NCI-H2029 treated with DMSO at 0.1 percent for 48 hours (cell line): ENCODE data around the gene CEP78.

Source experiments
- DNase-seq: peaks from one replicate; lab custom pipeline; 2025; lab: John Stamatoyannopoulos, UW

Gene CEP78

DNA sequence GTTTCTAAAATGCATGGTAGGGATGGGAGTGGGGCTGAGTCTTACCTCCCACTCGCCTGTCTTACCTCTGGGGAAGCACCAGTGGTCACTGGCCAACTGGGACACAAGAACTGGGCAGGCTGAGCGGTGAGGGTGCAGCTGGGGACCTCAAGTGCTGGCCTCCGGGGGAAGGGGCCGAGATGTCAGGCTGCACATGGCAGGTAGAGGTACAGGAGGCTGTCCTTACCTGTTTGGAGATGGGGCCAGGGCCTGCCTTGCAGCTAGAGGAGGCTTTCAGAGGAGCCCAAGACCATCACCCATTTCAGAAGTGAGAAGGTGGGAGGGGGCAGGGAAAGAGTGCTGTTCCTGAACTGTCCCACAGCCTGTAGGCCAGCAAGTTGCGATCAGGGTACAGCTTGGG, 75.2 kb downstream of the CEP78 start:
- no peak for DNase-seq

DNA sequence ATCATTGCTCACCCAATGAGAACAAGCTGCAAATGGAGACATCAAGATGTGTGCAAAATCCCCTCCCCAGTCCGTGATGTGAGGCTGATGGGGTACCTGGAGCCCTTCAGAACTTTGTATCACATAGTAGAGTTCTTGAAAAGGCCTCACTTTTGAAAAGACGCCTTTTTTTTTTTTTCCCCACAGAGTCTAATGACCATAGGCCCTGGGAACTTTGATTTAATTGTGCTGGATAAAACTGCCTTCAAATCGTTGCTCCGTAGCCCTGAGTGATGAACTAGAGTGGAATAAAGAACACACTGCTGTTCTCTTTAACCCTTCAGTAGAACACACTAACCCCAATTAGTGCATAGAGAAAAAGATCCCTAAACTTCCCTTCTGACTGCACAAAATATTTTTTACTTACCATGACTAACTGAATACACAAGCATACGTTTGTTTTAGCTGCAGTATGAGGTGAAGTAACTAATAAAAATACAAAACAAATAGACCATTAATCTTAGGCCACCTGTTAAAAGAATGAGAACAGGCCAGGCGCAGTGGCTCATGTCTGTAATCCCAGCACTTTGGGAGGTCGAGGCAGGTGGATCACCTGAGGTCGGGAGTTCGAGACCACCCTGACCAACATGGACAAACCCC, 76.1 kb downstream of the CEP78 start:
- no peak for DNase-seq

DNA sequence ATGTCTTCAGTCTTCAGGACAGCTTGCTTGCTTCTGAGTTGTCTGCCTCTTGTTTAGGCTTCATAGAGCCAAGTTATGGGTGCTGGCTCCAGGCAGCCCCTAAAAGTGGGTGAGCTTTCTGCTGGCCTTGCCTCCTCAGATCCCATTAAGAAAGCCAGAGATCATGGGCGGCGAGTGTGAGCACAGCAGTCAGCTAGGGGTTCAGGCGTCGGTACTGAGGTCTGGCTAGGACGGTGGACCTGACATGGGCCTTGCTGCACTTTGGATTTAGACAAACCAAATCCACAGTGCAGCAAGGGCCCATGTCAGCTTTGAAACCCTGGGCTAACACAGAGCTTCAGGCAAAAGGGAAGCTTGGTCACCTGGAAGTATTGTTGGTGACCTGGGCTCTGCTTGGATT, 78.7 kb downstream of the CEP78 start:
- DNase-seq: no peak

DNA sequence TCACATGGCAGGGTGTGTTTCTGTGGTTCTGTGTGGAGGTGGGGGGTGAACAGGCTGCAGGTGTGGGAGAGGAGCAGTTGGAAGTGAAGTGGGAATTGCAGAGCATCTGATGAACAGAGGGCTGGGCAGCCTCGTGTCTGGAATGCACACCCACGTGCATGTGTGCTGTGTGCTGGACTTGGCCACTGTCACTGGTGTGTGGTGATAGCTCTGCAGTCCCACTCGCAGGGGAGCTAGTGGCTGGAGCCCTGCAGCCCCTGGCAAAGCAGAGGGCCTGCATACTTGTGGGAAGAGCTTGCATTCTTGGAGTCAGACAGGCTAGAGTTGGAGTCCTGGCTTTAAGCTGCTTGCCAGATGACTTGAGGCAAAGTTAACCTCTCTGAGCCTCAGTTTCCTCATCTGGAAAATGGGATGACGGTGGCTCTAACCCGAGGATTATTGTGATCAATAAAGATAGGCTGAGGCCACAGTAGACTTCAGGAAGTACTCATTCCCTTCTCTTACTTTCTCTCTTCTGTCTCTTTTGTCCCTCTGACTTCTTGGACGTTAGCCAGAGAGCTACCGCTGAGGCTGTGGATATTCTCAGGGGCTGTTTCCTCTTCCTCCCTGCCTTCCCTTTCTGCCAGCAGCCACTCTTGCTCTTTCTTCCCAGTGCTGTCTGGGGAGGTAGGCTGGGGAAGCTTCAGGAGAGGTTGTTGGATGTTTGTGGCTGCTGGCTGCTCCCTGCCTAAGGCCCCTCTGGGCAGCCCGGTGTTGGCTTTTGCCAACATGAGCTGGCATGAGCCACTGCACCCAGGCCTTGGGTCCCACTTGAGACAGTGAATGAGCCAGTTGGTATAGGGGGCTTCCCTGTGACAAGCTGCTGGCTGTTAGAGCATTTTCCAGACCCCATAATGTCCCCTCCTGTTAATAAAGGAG, 79.3 kb downstream of the CEP78 start:
- DNase-seq: peak; percentile 40

DNA sequence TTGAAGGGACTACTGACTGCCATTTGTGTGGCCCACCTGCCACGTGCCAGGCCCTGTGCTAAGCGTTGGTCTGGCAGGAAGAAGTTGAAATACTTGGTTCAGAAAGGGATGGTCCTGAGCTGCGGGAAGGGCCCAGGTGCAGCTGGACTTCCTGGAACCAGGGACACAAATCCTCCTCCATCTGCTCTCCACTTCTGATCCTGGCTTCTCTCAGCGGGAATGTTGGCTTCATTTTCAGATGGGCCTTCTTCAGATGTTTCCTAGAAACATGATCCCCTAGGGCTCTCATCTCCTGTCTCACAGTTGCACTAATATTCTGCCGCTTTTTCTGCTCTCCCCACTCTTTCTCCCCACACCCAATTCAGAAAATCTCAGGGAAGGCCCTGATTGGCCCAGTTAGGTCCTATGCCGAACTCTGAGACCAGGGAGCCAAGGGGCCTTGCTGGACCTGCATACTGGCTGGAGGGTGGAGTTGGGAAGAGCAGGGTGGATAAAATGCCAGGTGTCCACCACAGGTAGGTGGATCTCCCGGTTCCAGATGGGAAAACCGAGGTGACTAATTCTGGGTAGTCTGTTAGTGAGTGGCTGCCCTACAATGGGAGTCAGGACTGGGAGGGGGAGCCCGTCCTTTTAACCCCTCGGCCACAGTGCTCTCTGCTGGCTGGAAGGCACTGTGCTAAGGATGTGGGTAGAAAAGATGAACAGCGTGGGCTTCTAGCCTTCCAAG, 80.5 kb downstream of the CEP78 start:
- DNase-seq: no peak

DNA sequence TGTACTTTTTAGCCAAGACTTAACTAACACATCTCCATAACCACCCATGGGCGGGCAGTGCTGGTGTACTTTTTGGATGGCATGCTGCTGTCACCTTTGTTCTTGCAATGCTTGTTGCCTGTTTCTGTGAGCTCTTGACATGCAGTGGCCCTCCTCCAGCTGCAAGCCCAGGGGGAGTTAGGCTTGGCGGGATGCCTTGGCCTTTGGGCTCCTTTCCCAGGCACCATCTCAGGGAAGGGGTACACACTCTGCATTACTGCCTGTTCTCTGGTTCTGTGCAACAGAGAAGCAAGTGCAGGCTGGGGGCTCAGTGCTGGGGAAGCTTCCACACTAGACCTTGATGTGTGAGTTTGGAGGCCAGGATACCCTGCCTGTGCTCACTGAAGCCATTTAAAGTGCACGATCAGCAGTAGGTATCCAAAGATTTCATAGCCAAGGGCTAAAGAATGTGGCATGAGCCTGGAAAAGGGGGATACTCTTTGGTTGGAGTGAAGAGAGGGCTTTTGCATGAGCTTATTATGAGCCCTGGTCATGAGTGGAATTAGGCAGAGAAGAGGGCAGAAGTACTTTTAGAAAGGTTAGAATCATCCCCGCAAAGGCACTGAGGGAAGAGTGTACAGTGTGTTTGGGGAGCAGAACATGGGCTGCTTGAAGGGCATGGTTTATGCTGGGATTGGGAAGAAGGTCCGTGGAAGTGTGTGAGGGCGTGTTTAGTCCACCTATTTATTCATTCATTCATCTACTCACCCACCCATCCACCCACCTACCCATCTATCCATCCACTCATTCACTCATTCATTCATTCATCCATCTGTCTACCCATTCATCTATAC, 83.5 kb downstream of the CEP78 start:
- DNase-seq: no peak

DNA sequence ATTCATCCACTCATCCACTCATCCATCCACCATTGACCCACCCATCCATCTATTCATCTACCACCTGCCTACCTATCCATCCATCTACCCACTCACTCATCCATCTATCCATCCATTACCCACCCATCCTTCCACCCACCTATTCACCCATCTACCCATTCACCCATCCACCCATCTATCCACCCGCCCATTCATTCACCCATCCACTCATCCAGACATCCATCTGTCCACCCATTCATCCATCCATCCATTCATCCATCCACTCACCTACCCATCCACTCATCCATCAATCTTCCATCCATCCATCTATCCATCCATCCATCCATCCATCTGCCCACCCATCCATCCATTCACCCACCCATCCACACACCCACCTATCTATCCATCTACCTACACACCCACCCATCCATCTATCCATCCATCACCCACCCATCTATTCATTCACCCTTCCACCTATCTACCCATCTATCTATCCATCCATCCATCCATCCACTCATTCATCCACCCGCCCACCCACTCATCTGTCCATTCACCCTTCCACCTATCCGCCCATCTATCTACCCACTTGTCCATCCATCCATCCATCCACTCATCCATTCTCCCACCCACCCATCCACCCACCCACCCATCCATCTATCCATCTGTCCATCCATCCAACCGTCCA, 84.3 kb downstream of the CEP78 start:
- no peak for DNase-seq

DNA sequence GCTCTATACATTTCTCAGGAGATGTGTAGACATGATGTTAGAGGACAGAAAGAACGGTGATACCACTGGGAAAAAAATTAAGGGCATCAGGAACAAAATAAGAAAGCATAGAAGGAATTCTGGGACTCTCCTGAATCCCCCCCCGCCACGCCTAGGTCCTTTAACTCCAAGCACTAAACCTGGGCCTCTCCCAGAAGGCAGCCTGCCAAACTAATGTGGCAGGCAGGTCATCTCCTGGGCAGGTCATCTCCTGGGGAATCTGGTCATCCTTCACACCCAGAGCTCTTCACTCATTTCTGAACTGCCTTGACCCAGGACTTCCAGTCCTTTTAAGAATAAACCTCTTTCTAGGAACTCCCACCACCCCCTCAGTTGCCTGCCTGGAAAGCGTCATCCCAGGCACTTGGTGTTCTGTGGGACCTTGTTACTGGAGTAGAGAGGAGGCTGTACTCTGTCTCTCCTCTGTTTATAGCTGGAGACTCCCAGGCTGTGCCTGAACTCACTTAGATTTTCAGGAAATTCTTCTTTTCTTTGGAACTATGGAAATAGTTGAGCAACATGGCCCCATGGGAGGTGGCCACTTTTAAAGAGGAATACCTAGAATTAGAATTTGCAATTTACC, 85.1 kb downstream of the CEP78 start:
- DNase-seq: no peak

DNA sequence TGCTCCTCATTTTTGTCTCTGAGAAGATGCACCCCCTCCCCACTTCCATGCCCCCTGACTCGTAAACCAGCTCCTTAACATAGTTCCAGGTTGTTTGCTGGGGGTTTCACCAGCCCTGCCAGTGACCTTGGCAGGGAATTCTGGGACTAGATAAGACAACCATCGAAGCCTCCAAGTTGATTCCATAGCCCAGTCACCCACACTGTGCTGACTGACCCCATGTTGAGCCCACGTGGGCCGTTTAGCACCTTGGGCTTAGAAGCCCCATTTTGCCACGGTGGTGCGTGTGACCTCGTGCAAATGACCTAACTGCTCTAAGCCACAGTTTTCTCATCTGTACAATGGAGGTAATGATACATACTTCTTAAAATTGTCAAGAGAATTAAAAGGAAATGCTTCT, 85.6 kb downstream of the CEP78 start:
- DNase-seq: no peak

DNA sequence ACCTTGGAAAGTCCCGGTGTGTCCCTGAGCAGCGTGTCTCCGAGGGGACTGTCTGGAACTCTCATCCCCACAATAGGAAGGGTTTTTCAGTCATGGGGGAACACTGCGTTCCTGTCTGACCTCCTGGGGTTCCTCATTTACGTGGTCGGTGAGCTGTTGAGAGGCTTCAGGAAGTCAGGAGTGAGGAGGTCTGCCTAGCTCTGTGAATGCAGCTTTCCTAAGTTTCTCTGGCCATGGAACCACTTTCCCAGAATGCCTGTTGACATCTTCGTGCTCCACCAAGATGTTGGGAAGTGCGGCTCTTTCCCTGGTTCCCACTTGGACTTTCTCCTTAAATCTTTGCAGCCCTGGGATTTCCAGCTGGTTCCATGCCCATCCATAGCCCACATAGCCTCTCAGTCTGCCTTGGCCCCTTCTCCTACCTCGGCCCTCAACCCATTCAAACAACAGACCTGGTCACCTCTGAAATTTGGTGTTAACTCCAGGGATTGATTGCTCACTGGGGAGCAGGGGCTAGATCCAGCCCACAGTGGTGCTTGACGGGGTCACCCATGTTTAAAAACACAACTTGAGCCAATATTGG, 88.3 kb downstream of the CEP78 start:
- DNase-seq: no peak

DNA sequence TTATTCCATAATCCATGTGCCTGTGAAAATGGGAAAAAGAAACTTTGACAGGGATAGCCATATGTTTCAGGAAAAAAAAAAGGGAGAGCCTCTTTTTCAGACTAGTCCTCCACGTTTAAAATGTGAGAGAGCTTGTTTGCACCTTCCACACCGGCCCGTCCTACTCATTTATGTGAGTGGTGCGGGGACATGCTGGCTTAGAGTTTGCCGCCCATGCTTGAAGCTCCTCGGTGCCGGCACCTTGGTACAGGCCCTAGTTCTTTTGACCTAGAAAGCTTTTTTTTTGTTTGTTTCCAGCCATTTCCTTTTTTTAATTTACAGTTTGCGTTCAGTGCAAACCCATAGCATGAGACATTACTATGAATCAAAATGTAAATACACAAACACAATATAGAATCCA, 88.8 kb downstream of the CEP78 start:
- no peak for DNase-seq

DNA sequence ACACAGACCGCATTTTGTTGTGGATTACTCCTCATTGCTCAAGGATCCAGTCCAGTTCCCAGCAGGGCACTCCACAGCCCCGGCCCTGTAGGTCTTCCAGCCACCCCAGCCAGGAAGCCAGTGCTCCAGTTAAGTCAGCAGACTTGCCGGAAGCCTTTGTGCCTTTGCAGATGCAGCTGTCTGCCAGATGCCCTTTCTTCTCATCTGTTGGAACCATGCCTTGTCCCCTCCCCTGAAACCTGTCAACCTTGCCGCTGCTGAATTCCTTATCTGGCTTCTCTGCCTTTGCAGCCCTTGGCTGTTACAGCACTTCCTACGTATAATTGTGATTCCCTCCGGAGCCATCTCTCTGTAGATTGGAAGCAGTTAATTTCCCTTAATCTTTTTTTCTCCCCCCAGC, 89.5 kb downstream of the CEP78 start:
- peak; percentile 33 for DNase-seq

DNA sequence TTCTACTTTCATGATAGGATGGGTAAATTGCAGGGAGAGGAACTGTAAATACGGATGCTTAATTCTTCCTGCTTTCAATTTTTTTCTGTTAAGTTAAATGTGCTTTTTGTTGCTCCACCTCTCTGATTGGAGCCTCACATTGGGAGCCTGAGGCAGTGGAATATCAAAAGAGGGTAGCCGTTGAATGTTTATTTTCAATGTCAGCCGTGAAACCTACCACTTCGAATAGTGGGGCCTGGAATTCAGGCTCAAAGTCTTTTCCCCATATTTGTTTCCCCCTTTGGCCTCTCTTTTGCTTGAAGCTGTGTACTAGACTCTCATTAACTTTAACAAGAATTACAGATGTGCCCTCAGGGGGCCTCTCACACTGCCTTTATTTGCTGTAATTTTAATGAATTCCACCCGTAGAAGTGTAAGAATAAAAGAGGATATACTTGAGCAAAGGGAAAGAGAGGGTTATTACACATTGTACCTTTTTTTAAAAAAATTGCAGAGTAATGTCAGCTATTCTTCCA, 90.0 kb downstream of the CEP78 start:
- DNase-seq: no peak

DNA sequence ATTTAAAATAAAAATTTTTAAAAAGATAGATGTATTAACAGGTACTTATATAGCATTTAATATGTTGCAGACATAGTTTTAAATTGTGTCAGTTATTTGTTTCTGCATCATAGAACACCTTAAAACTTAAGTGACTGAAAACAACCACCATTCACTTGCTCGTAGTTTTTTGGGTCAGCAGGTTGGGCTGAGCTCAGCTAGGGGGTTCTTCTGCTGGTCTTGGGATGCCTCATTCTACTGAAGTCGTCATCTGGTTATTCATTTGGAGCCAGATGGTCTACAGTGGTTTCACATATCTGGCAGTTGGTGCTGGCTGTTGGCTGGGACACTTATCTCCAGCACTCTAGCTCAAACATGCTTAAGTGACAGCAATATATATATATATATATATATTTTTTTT, 90.7 kb downstream of the CEP78 start:
- DNase-seq: no peak
